ENCODE data around the gene HIP1R. TPM values are rescaled to one million over a fixed set of nuclear protein-coding genes. Genes with fewer than 3 reads are reported as not detected.

The HIP1R gene
- polyA plus RNA-seq, 1 experiment = 12.8 TPM

- TF ChIP-seq, protein P1, sequence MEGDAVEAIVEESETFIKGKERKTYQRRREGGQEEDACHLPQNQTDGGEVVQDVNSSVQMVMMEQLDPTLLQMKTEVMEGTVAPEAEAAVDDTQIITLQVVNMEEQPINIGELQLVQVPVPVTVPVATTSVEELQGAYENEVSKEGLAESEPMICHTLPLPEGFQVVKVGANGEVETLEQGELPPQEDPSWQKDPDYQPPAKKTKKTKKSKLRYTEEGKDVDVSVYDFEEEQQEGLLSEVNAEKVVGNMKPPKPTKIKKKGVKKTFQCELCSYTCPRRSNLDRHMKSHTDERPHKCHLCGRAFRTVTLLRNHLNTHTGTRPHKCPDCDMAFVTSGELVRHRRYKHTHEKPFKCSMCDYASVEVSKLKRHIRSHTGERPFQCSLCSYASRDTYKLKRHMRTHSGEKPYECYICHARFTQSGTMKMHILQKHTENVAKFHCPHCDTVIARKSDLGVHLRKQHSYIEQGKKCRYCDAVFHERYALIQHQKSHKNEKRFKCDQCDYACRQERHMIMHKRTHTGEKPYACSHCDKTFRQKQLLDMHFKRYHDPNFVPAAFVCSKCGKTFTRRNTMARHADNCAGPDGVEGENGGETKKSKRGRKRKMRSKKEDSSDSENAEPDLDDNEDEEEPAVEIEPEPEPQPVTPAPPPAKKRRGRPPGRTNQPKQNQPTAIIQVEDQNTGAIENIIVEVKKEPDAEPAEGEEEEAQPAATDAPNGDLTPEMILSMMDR (IDR thresholded peaks at IDR 0.05; ENCODE audit: insufficient read depth, low read depth, low read length) = no peak
- no peak for DNase-seq (ENCODE audit: low read depth)
- POLR2A ChIA-PET = no interaction called here
- H3K27me3 ChIP-seq (ENCODE audit: control insufficient read depth, insufficient read depth, low read length) = no peaks in the 10 kb centered on the region
- no peak overlapping the region for H3K4me3 ChIP-seq (ENCODE audit: low read depth, low read length)
- CTCF ChIA-PET = interaction anchor here (0.6 to 1.2 kb wide), 2 partner anchors 55 to 91 kb away, joined by 3 to 6 read pairs; no protein-coding TSS in a partner anchor
- H3K36me3 ChIP-seq (ENCODE audit: control insufficient read depth, insufficient read depth, low read length) = no peaks in the 10 kb centered on the region
Observed at GRCh38 chr12:122884091-122884826, 49.0 kb downstream of the HIP1R start.

DNA sequence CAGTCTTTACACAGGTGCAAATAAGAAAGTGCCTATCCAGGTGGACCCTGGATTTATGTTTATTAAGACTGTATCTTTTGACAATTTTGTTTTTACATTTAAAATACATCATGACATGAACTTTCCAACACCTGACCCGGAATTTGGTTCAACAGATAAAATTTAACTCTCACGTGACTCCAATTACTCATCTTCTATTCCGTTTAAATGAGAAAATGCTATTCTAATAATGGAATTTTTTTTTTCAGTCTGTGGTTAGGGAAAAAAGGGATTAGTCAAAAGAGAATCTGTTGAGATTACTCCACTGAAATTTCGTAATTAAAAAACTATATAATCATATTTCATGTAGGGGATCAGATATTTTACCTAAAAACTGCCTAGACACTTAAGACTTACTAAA lies 49.6 kb downstream of the HIP1R start:
- ChIA-PET CTCF (interaction anchor here (0.6 to 1.2 kb wide), 4 partner anchors 23 to 159 kb away, joined by 3 to 6 read pairs (median 4); no protein-coding TSS in a partner anchor), POLR2A (no interaction called here)
- Histone ChIP-seq H3K36me3 (ENCODE audit: control insufficient read depth, insufficient read depth, low read length) (no peaks in the 10 kb centered on the region), H3K27me3 (ENCODE audit: control insufficient read depth, insufficient read depth, low read length) (no peaks in the 10 kb centered on the region), H3K4me3 (ENCODE audit: low read depth, low read length) (no peak overlapping the region)
- no peak for DNase-seq (ENCODE audit: low read depth)
- TF ChIP-seq, protein P1 (IDR thresholded peaks at IDR 0.05; ENCODE audit: insufficient read depth, low read depth, low read length) = no peak

GRCh38 chr12:122886161-122886560 lies 50.9 kb downstream of the HIP1R start:
- Histone ChIP-seq H3K36me3 (ENCODE audit: control insufficient read depth, insufficient read depth, low read length) (no peaks in the 10 kb centered on the region), H3K4me3 (ENCODE audit: low read depth, low read length) (no peak overlapping the region), H3K27me3 (ENCODE audit: control insufficient read depth, insufficient read depth, low read length) (no peaks in the 10 kb centered on the region)
- DNase-seq (ENCODE audit: low read depth) = no peak
- ChIA-PET CTCF (interaction anchor here (1.3 to 1.4 kb wide), 2 partner anchors 14 to 352 kb away, joined by 4 read pairs; no protein-coding TSS in a partner anchor), POLR2A (no interaction called here)
- TF ChIP-seq, protein P1 (IDR thresholded peaks at IDR 0.05; ENCODE audit: insufficient read depth, low read depth, low read length) = no peak

DNA sequence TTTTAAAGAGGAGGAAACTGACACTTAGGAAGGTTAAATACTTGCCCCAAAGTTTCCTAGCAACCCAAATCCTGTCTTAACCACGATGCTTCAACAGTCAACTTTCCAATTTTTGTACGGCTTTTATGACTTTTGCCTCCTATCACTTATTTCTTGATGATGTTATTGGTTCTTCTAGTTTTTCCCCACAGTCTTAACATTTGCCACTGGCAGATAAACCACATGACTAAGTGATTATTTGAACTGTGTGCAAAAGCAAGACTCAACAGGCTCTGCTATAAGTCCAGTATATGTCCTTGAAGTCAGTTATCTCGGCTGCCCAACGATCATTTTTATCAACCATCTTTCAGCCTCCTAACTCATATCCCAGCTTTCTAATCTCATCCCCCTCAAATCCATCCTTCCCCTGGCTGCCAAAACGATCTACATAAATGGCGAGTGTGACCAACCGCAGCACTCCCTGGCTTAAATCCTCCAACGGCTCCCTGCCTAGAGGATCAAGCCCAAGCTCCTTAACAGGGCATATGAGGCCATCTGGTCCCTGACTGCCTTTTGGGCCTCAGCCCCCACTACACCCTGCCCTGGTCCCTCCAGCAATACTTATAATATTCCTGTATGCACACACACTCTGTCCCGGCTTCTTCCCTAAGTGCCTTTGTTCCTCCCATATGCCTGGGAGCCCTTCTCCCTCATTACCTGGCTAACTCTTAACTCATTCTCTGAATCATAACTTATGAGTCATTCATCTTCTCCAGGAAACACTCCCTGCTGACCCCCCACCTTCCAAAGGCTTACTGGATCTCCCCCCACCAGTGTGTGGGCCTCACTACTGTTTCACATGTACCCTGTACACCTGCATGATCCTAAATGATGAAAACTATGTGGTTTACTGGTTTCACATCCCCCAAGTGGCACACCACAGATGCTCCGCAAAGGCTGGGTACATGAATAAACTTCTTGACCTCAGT lies 51.9 kb downstream of the HIP1R start:
- POLR2A ChIA-PET = no interaction called here
- Histone ChIP-seq H3K4me3 (ENCODE audit: low read depth, low read length) (no peak overlapping the region), H3K36me3 (ENCODE audit: control insufficient read depth, insufficient read depth, low read length) (no peaks in the 10 kb centered on the region), H3K27me3 (ENCODE audit: control insufficient read depth, insufficient read depth, low read length) (no peaks in the 10 kb centered on the region)
- CTCF ChIA-PET = interaction anchor here (1.3 to 1.4 kb wide), 4 partner anchors 15 to 351 kb away, joined by 4 read pairs; no protein-coding TSS in a partner anchor
- DNase-seq (ENCODE audit: low read depth) = no peak
- TF ChIP-seq, protein P1 (IDR thresholded peaks at IDR 0.05; ENCODE audit: insufficient read depth, low read depth, low read length) = no peak

DNA sequence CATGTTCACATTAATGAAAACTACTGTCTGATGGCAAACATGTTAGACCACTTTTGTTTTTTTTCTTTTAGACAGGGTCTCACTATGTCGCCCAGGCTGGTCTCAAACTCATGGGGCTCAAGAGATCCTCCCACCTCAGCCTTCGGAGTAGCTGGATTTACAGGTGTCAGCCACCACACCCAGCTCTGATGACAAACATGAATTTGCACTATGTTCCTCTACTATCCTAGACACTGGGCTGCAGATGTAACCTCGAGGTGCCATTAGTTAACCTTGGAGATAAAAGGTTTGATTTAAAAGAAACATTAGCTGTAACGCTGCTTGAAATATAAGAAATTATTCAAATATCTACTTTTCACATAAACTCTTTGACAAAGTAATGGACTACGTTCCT lies 52.6 kb downstream of the HIP1R start:
- CTCF ChIA-PET = interaction anchor here (1.3 to 1.4 kb wide), 2 partner anchors 27 to 59 kb away, joined by 4 read pairs; no protein-coding TSS in a partner anchor
- DNase-seq (ENCODE audit: low read depth) = no peak
- Histone ChIP-seq H3K4me3 (ENCODE audit: low read depth, low read length) (no peak overlapping the region), H3K27me3 (ENCODE audit: control insufficient read depth, insufficient read depth, low read length) (no peaks in the 10 kb centered on the region), H3K36me3 (ENCODE audit: control insufficient read depth, insufficient read depth, low read length) (no peaks in the 10 kb centered on the region)
- TF ChIP-seq, protein P1 (IDR thresholded peaks at IDR 0.05; ENCODE audit: insufficient read depth, low read depth, low read length) = no peak
- POLR2A ChIA-PET = no interaction called here
